Pulmonary artery endothelial cell (primary cell): ENCODE data around the gene PRR7. TPM values are rescaled to one million over a fixed set of nuclear protein-coding genes. Genes with fewer than 3 reads are reported as not detected.
A peak's percentile ranks its signal among the peaks of the same experiment; 100 is the strongest.
"Not testable (repeated sequence)": the region's sequence is repeated elsewhere in the genome, so short reads cannot be mapped to it uniquely, and the experiment has no call there.

Experiments used
- DNase-seq: peaks from one replicate; pipeline ENCODE4 v3.0.0-alpha.2; 2011; ENCODE audit warnings: low read depth, low spot score
- total RNA-seq: library from RNA; depleted of rRNA; stranded (reverse); fragments of >200 nt; gene quantifications from 2 replicates; pipeline ENCODE4 v1.2.3, GENCODE V29; 2014

The PRR7 gene
- total RNA-seq, result 5.1 and 9.4 TPM in 2 replicates

GRCh38 chr5:177446200-177447065, at the start of gene PRR7:
TSS of gene PRR7 (plus strand) at chr5:177446814. CDS start at chr5:177455068, 8,254 bp downstream.
- DNase-seq, result no peak

GRCh38 chr5:177397875-177398390, 48.7 kb upstream of the PRR7 start:
- DNase-seq, result no peak

GRCh38 chr5:177399997-177400868, 46.4 kb upstream of the PRR7 start, which contains the start of gene PFN3:
TSS of gene PFN3 (minus strand) at chr5:177400661. CDS start at chr5:177400576, 85 bp downstream.
- DNase-seq, result no peak

- DNase-seq, result no peak
Observed at GRCh38 chr5:177402271-177403043, 44.2 kb upstream of the PRR7 start.

- DNase-seq, result no peak
Observed at GRCh38 chr5:177403102-177403791, 43.4 kb upstream of the PRR7 start.

- peak; percentile 45 for DNase-seq
Observed at GRCh38 chr5:177403792-177404640, 42.6 kb upstream of the PRR7 start.

- DNase-seq, result no peak
Observed at GRCh38 chr5:177404641-177405179, 41.9 kb upstream of the PRR7 start.

- no peak for DNase-seq
Observed at GRCh38 chr5:177405312-177405711, 41.3 kb upstream of the PRR7 start.

- no peak for DNase-seq
Observed at GRCh38 chr5:177405805-177406204, 40.8 kb upstream of the PRR7 start.

GRCh38 chr5:177409043-177409801, 37.4 kb upstream of the PRR7 start, which contains the start of gene F12:
TSS of gene F12 (minus strand) at chr5:177409564. CDS start at chr5:177409527, 37 bp downstream.
- no peak for DNase-seq

- no peak for DNase-seq
Observed at GRCh38 chr5:177410575-177410974, 36.0 kb upstream of the PRR7 start.

GRCh38 chr5:177412603-177413233, 33.9 kb upstream of the PRR7 start:
- DNase-seq, result no peak

GRCh38 chr5:177414481-177414880, 32.1 kb upstream of the PRR7 start:
- no peak for DNase-seq

GRCh38 chr5:177417081-177417480, 29.5 kb upstream of the PRR7 start:
- not testable (repeated sequence) for DNase-seq

GRCh38 chr5:177419046-177419445, 27.6 kb upstream of the PRR7 start:
- no peak for DNase-seq

GRCh38 chr5:177420472-177420871, 26.1 kb upstream of the PRR7 start:
- not testable (repeated sequence) for DNase-seq

GRCh38 chr5:177421062-177421798, 25.4 kb upstream of the PRR7 start:
- no peak for DNase-seq
